ENCODE measurements around the gene AKAP6.

DNA sequence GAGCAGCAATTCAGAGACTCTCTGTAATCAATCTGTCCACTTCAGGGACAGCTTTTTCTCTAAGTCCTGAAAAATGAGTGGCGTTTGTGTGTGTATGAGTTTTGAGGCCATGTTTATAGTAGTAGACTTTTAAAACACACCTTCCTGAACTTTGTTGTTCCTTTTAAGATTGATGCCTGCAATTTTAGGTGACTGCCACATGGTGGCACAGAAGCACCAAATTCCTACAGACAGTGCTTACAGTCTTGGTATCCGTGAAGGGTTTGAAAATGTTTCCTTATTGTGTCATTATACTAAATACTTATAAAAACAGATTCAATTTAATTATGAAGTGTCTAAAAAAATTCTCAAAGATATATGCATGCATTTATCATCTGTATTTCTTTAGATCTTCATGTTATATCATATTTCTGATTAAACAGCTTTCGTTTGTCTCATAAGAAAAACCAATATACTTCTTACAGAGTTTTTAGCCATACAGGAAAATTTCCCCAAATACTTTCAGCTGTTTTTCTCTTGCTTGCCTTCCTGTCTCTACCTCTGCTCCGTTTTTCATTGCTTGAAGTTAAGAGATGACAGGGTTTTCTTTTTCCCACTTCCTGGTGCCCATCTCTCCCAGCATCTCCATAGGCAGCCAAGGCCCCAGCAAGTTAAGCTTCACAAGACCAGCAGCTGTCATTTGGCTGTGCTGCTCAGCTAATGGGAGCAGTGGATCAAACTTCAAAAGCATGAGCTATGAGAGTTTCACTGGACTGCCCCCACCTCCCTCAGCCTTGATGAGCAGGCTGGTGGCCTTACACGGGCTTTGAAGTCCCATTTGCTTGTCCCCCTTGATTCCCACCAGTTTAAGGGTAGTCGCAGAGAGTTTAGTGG lies 259.6 kb downstream of the AKAP6 start:
- TF ChIP-seq POLR2AphosphoS5 (IDR thresholded peaks at IDR 0.05; ENCODE audit: low read depth, low read length) (no peak), POLR2A (IDR thresholded peaks at IDR 0.05; ENCODE audit: low read depth, low read length) (no peak), POU2F2 (IDR thresholded peaks at IDR 0.05; ENCODE audit: low read depth, low read length) (no peak)

Data from GM12891 (cell line).